Measurements from ENCODE around the gene FXYD4.

- TF ChIP-seq CTCF (IDR thresholded peaks at IDR 0.05): peak; percentile 34 to 79 (median 43)
- TF ChIP-seq POLR2A (IDR thresholded peaks at IDR 0.05): peak; percentile 91
- TF ChIP-seq POLR2AphosphoS5 (IDR thresholded peaks at IDR 0.05): peak; percentile 87 to 96 (median 96)
Measured at GRCh38 chr10:43407576-43408330, 36.3 kb downstream of the FXYD4 start.

All from transverse colon (tissue), 4 donors.